WTC11 (cell line): ENCODE data around the gene ZNF813. TPM values are rescaled to one million over a fixed set of nuclear protein-coding genes. Genes with fewer than 3 reads are reported as not detected.
A peak's percentile ranks its signal among the peaks of the same experiment; 100 is the strongest.
"Not testable (repeated sequence)": the region's sequence is repeated elsewhere in the genome, so short reads cannot be mapped to it uniquely, and the experiment has no call there.

Experiments used
- ATAC-seq: fragments of 200-7000 bp; cut with Tn5 transposase; 2 replicates; pipeline ENCODE4 v1.10.0; 2021; ENCODE audit warnings: mild to moderate bottlenecking, moderate library complexity
- CTCF ChIA-PET: fragments of 300-600 bp; sonication (Branson Sonifier 250); formaldehyde crosslinking; loops from one replicate; lab custom pipeline; 2021; ENCODE audit warnings: antibody characterized with exemption; lab: Charles Lee
- POLR2A ChIA-PET: fragments of 350-600 bp; sonication (Branson Sonifier 250); formaldehyde crosslinking; loops from one replicate; lab custom pipeline; 2021; ENCODE audit warnings: antibody characterized with exemption; lab: Charles Lee
- DNase-seq: peaks from one replicate; pipeline ENCODE4 v3.0.0; 2021; ENCODE audit warnings: low spot score
- H3K27ac Mint-ChIP-seq: 2 replicates; pipeline ENCODE4 v1.8.0; 2021; ENCODE audit warnings: mixed read lengths
- H3K27me3 Mint-ChIP-seq: 2 replicates; pipeline ENCODE4 v1.8.0; 2021; ENCODE audit warnings: low read depth, mild to moderate bottlenecking, moderate library complexity, mixed read lengths
- H3K36me3 Mint-ChIP-seq: 2 replicates; pipeline ENCODE4 v1.8.0; 2021; ENCODE audit warnings: mixed read lengths
- H3K4me1 Mint-ChIP-seq: 2 replicates; pipeline ENCODE4 v1.8.0; 2022; ENCODE audit warnings: mixed read lengths
- H3K4me3 Mint-ChIP-seq: 2 replicates; pipeline ENCODE4 v1.8.0; 2021; ENCODE audit warnings: mild to moderate bottlenecking, moderate library complexity, mixed read lengths
- H3K9me3 Mint-ChIP-seq: 2 replicates; pipeline ENCODE4 v1.8.0; 2021; ENCODE audit warnings: mixed read lengths
- CBFB ChIP-seq: sonication (generic); formaldehyde crosslinking; IDR thresholded peaks from 2 replicates; pipeline ENCODE4 v1.8.1; 2022; ENCODE audit warnings: mild to moderate bottlenecking, low read depth, missing genetic modification reagents
- IRF2 ChIP-seq: sonication (generic); formaldehyde crosslinking; IDR thresholded peaks from 2 replicates; pipeline ENCODE4 v1.8.0; 2022; ENCODE audit warnings: low read depth, missing genetic modification reagents, borderline replicate concordance
- MXD4 ChIP-seq: fragments of 250-450 bp; sonication (Bioruptor Pico); IDR thresholded peaks from 2 replicates; pipeline ENCODE4 v1.8.0; 2021; ENCODE audit warnings: mild to moderate bottlenecking, moderate library complexity, borderline replicate concordance
- NFYB ChIP-seq: sonication (generic); formaldehyde crosslinking; conservative IDR thresholded peaks from 2 replicates; pipeline ENCODE4 v1.8.0; 2022; ENCODE audit warnings: low read depth, missing genetic modification reagents
- TEAD1 ChIP-seq: sonication (generic); formaldehyde crosslinking; IDR thresholded peaks from 2 replicates; pipeline ENCODE4 v1.8.0; 2022; ENCODE audit warnings: mild to moderate bottlenecking, missing genetic modification reagents
- TEAD4 ChIP-seq: sonication (generic); formaldehyde crosslinking; IDR thresholded peaks from 2 replicates; pipeline ENCODE4 v1.8.0; 2022; ENCODE audit warnings: mild to moderate bottlenecking, missing genetic modification reagents
- ZNF219 ChIP-seq: sonication (generic); formaldehyde crosslinking; IDR thresholded peaks from 2 replicates; pipeline ENCODE4 v1.8.0; 2023; ENCODE audit warnings: missing genetic modification reagents, mild to moderate bottlenecking, borderline replicate concordance
- ZNF263 ChIP-seq: sonication (generic); formaldehyde crosslinking; IDR thresholded peaks from 2 replicates; pipeline ENCODE4 v1.8.1; 2022; ENCODE audit warnings: low read depth, mild to moderate bottlenecking, moderate library complexity, missing genetic modification reagents
- total RNA-seq: library from RNA; stranded (reverse); gene quantifications from 3 replicates; pipeline ENCODE4 v1.2.3, GENCODE V29; 2021
- TF ChIP-seq, protein P1 (sequence below): sonication (generic); formaldehyde crosslinking; IDR thresholded peaks from 2 replicates; pipeline ENCODE4 v1.8.0; 2023; ENCODE audit warnings: missing genetic modification reagents
- TF ChIP-seq, protein P2 (sequence below): sonication (generic); formaldehyde crosslinking; IDR thresholded peaks from 2 replicates; pipeline ENCODE4 v1.8.0; 2023; ENCODE audit warnings: mild to moderate bottlenecking, missing genetic modification reagents
- TF ChIP-seq, protein P3 (sequence below): fragments of 250-450 bp; sonication (Bioruptor Pico); IDR thresholded peaks from 2 replicates; pipeline ENCODE4 v1.9.0; 2021; ENCODE audit warnings: mild to moderate bottlenecking
- TF ChIP-seq, protein P4 (sequence below): sonication (generic); formaldehyde crosslinking; IDR thresholded peaks from 2 replicates; pipeline ENCODE4 v1.8.1; 2023; ENCODE audit warnings: mild to moderate bottlenecking, missing genetic modification reagents, moderate library complexity

The ZNF813 gene
- total RNA-seq, 1 experiment from 2014 or later, result 17.5 TPM

DNA sequence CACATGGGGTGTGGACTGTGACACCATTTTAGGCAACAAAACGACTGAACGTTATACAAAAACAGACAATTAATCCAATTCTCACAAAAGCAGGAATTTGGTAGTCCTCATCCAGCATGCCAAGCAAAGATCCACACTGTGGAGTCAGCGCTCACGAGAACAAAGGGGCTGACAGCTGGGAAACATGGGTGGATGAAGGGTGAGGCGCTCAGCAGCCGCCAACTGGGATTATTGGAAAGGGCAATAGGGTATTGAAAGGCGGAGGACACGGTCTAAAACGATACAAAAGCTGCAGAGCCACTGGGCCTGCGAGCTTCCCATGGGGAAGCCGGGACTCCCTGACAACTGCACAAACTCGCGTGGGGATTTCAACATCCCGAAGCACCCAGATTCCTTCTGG lies 4.7 kb upstream of the ZNF813 start:
- ChIA-PET CTCF (interaction anchor here (0.6 to 3.2 kb wide), 13 partner anchors 11 to 480 kb away, joined by 3 to 20 read pairs (median 5); partner anchors contain the start of genes ZNF761 and ZNF765), POLR2A (interaction anchor here (0.8 kb wide), 1 partner anchor 58 kb away, joined by 3 read pairs; no protein-coding TSS in a partner anchor)
- H3K9me3 Mint-ChIP-seq, result peaks cover 9% of the 10 kb centered on the region
- H3K36me3 Mint-ChIP-seq, result peaks cover 10% of the 10 kb centered on the region
- DNase-seq (no peak), ATAC-seq (no peak)
- H3K4me1 Mint-ChIP-seq, result peaks cover 35% of the 10 kb centered on the region
- peaks cover 8% of the 10 kb centered on the region for H3K27me3 Mint-ChIP-seq
- peak overlapping the region; percentile 10; the same call in 1 of the 2 replicates for H3K27ac Mint-ChIP-seq
- H3K4me3 Mint-ChIP-seq, result peak overlapping the region; percentile 68
- TF ChIP-seq NFYB (CRISPR knock-in tag) (no peak), TEAD4 (no peak)

DNA sequence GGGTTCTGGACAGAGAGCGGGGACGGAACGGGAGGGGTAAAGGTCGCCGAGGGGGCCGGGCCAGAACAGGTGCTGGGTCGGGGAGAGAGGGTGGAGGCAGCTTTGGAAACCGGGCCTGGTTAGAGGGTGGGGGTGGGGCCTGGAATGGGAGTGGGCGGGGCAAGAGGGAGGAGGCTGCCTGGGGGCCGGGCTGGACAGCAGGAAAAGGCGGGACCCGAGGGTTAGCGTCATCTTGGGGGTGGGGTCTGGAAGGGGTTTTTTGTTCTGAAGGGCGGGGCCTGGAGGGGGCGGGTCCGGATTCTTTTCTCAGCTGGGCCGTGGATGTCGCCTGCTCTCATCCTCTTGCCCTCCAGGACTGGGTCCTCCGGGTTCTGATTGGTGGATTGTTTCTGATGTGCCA lies 4.3 kb upstream of the ZNF813 start:
- DNase-seq (peak; percentile 95), ATAC-seq (peak; percentile 83)
- CTCF ChIA-PET, result interaction anchor here (0.5 to 3.2 kb wide), 14 partner anchors 11 to 1109 kb away, joined by 3 to 20 read pairs (median 5); partner anchors contain the start of genes ZNF761 and ZNF765
- H3K36me3 Mint-ChIP-seq, result peaks cover 6% of the 10 kb centered on the region
- H3K27ac Mint-ChIP-seq, result peak overlapping the region; percentile 86
- peaks cover 8% of the 10 kb centered on the region for H3K27me3 Mint-ChIP-seq
- POLR2A ChIA-PET, result interaction anchor here (0.8 kb wide), 1 partner anchor 58 kb away, joined by 3 read pairs; no protein-coding TSS in a partner anchor
- TF ChIP-seq, protein P1, sequence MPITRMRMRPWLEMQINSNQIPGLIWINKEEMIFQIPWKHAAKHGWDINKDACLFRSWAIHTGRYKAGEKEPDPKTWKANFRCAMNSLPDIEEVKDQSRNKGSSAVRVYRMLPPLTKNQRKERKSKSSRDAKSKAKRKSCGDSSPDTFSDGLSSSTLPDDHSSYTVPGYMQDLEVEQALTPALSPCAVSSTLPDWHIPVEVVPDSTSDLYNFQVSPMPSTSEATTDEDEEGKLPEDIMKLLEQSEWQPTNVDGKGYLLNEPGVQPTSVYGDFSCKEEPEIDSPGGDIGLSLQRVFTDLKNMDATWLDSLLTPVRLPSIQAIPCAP (CRISPR knock-in tag), result no peak
- TF ChIP-seq, protein P2, sequence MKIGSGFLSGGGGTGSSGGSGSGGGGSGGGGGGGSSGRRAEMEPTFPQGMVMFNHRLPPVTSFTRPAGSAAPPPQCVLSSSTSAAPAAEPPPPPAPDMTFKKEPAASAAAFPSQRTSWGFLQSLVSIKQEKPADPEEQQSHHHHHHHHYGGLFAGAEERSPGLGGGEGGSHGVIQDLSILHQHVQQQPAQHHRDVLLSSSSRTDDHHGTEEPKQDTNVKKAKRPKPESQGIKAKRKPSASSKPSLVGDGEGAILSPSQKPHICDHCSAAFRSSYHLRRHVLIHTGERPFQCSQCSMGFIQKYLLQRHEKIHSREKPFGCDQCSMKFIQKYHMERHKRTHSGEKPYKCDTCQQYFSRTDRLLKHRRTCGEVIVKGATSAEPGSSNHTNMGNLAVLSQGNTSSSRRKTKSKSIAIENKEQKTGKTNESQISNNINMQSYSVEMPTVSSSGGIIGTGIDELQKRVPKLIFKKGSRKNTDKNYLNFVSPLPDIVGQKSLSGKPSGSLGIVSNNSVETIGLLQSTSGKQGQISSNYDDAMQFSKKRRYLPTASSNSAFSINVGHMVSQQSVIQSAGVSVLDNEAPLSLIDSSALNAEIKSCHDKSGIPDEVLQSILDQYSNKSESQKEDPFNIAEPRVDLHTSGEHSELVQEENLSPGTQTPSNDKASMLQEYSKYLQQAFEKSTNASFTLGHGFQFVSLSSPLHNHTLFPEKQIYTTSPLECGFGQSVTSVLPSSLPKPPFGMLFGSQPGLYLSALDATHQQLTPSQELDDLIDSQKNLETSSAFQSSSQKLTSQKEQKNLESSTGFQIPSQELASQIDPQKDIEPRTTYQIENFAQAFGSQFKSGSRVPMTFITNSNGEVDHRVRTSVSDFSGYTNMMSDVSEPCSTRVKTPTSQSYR (CRISPR knock-in tag), result no peak
- no peak for TF ChIP-seq CBFB (CRISPR knock-in tag)
- TF ChIP-seq IRF2 (CRISPR knock-in tag), result no peak
- TF ChIP-seq, protein P3, sequence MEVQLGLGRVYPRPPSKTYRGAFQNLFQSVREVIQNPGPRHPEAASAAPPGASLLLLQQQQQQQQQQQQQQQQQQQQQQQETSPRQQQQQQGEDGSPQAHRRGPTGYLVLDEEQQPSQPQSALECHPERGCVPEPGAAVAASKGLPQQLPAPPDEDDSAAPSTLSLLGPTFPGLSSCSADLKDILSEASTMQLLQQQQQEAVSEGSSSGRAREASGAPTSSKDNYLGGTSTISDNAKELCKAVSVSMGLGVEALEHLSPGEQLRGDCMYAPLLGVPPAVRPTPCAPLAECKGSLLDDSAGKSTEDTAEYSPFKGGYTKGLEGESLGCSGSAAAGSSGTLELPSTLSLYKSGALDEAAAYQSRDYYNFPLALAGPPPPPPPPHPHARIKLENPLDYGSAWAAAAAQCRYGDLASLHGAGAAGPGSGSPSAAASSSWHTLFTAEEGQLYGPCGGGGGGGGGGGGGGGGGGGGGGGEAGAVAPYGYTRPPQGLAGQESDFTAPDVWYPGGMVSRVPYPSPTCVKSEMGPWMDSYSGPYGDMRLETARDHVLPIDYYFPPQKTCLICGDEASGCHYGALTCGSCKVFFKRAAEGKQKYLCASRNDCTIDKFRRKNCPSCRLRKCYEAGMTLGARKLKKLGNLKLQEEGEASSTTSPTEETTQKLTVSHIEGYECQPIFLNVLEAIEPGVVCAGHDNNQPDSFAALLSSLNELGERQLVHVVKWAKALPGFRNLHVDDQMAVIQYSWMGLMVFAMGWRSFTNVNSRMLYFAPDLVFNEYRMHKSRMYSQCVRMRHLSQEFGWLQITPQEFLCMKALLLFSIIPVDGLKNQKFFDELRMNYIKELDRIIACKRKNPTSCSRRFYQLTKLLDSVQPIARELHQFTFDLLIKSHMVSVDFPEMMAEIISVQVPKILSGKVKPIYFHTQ (CRISPR knock-in tag), result no peak
- TF ChIP-seq NFYB (CRISPR knock-in tag), result 0 out of 2 replicates have a peak, but pooled peaks have one; percentile 19
- peaks cover 6% of the 10 kb centered on the region for H3K9me3 Mint-ChIP-seq
- peak overlapping the region; percentile 68 for H3K4me3 Mint-ChIP-seq
- peaks cover 37% of the 10 kb centered on the region for H3K4me1 Mint-ChIP-seq

DNA sequence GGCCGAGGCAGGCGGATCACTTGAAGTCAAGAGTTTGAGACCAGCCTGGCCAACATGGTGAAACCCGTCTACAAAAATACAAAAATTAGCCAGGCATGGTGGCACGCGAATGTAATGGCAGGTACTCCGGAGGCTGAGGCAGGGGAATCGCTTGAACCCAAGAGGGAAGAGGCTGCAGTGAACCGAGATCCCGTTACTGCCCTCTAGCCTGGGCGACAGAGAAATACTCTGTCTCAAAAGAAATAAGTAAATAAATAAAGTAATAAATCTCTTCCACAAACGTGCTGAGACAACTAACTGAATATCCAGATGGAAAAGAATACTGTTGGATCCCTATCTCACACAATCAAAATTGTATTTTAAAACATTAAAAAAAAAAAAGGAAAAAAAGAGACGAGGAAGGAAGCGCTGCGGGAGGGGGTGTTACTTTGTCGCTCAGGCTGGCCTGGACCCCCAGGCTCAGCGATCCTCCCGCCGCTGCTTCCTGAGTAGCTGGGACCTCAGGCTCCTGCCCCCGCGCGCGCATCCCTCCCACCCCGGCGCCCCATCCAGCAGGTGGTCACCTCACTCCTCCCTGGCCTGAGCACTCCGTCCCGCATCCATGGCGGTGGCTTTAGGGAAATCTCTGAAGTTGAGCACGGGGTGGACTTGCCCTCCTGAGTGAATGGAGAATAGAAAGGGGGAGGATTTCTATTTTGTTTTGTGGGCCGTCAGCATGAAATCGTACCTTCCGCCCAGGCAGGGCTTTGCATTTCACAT lies 628 bp upstream of the ZNF813 start:
- peak overlapping the region; percentile 93 for H3K4me3 Mint-ChIP-seq
- peak; percentile 53 for DNase-seq
- H3K36me3 Mint-ChIP-seq, result peaks cover 3% of the 10 kb centered on the region; the same call in 1 of the 2 replicates
- ATAC-seq, result peak; percentile 12
- peaks cover 47% of the 10 kb centered on the region for H3K4me1 Mint-ChIP-seq
- TF ChIP-seq ZNF219 (CRISPR knock-in tag) (no peak), TEAD1 (no peak), MXD4 (CRISPR knock-in tag) (no peak), ZNF263 (0 out of 2 replicates have a peak, but pooled peaks have one; percentile 31)
- TF ChIP-seq, protein P4, sequence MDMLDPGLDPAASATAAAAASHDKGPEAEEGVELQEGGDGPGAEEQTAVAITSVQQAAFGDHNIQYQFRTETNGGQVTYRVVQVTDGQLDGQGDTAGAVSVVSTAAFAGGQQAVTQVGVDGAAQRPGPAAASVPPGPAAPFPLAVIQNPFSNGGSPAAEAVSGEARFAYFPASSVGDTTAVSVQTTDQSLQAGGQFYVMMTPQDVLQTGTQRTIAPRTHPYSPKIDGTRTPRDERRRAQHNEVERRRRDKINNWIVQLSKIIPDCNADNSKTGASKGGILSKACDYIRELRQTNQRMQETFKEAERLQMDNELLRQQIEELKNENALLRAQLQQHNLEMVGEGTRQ (CRISPR knock-in tag), result no peak
- ChIA-PET CTCF (interaction anchor here (2.2 to 3.2 kb wide), 2 partner anchors 8 to 42 kb away, joined by 9 to 12 read pairs; no protein-coding TSS in a partner anchor), POLR2A (no interaction called here)
- H3K27ac Mint-ChIP-seq, result peak overlapping the region; percentile 90
- H3K27me3 Mint-ChIP-seq, result peaks cover 8% of the 10 kb centered on the region
- no peaks in the 10 kb centered on the region for H3K9me3 Mint-ChIP-seq

DNA sequence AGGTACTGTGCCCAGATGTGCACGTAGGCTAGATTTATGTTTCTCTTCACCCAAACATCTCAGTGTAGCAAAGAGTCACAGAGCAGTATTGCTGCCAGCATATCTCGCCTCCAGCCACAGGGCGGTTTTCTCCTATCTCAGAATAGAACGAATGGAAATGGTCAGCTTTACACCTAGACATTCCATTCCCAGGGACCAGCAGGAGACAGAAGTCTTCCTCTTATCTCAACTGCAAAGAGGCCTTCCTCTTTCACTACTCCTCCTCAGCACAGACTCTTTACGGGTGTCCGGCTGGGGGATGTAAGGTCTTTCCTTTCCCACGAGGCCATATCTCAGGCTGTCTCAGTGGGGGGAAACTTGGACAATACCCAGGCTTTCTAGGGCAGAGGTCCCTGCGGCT lies 1.1 kb downstream of the ZNF813 start:
- H3K36me3 Mint-ChIP-seq, H3K9me3 Mint-ChIP-seq, H3K27me3 Mint-ChIP-seq, POLR2A ChIA-PET, ATAC-seq, DNase-seq: not testable (repeated sequence)
- 0 out of 2 replicates have a peak overlapping the region, but pooled peaks have one; percentile 0 for H3K27ac Mint-ChIP-seq
- peaks cover 42% of the 10 kb centered on the region for H3K4me1 Mint-ChIP-seq
- H3K4me3 Mint-ChIP-seq, result peak overlapping the region; percentile 93
- CTCF ChIA-PET, result interaction anchor here (1.1 to 1.2 kb wide), 2 partner anchors 44 to 273 kb away, joined by 3 read pairs; no protein-coding TSS in a partner anchor
